AML-193 (cell line): ENCODE results near the gene JCHAIN.
A peak's percentile ranks its signal among the peaks of the same experiment; 100 is the strongest.
"Not testable (repeated sequence)": the region's sequence is repeated elsewhere in the genome, so short reads cannot be mapped to it uniquely, and the experiment has no call there.

Experiments used
- DNase-seq, 2 experiments: peaks; one replicate each; lab custom pipeline; 2025; lab: John Stamatoyannopoulos, UW

JCHAIN gene

GRCh38 chr4:70666369-70666768 is at the start of gene JCHAIN:
Gene JCHAIN (minus strand): TSS chr4:70666508. CDS start chr4:70666490, 18 bp downstream.
- no peak for DNase-seq

DNA sequence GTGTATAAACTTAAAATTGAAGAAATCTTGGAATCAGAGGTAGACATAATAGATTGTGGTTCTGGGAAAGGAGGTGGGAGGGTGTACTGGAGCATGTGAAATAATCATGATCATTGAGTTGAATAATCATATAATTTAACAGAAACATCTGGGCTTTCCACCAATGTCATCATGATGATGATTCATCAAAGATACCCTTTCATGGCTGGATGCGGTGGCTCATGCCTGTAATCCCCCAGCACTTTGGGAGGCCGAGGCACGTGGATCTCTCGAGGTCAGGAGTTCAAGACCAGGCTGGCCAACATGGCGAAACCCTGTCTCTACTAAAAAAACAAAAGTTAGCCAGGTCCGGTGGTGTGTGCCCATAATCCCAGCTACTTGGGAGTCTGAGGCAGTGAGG is 48.8 kb upstream of the JCHAIN start:
- no peak for DNase-seq

DNA sequence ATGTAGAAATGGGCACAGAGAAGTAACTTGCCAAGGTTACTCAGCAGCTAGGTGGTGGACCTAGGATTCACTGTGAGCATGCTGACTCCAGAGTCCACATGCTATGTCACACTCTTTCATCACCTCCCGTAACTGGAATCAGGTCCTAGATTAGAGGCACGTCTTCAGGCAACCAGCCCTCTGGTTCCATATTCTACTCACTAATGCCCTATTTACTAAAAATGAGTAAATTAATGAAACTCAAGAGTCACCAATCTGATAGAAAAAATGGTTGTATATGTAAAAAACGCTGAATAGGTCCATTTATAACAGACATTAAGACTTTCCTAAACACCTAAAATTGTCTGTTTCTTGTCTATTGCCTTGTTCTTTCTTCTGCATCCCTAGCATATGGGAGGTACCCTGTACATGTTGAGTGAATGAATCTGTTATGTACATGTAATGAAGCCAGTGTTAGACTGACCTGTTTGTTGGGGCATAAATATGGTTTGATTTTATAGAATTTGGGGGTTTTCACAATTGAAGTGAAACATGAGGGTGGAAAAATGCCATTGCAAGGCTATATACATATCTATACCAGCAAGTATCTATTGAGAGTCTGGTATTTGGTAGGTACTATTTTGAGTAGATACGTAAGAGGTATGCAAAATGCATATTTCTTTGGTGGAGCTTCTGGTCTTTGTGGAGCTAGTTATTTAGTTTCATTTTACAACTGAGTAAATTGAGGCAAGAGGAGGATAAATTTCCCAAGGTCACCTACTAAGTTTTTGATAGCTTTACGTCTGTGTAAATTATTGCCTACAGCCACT is 48.0 kb upstream of the JCHAIN start:
- DNase-seq: no peak

- DNase-seq: peak; percentile 22 to 37
Measured at GRCh38 chr4:70713453-70714078, 47.3 kb upstream of the JCHAIN start.

GRCh38 chr4:70712604-70713452 is 46.5 kb upstream of the JCHAIN start:
- DNase-seq: no peak

DNA sequence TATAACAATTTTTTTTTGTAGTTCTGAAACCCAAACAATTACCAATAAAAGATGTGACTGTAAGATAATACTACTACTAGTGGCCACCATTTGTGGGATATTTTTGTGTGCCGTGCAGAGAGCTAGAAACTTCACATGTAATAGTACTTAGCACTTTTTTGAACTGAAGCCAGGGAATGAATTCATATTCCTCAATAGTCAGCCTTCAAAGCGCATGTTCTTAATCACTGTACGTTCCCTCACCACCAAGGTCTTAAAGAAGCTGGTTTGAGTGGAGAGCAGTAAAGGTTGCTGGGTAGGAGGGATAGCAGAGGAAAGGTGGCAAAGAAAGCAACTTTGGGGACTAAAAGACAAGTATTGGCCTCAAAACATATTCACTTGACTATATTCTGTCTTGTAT is 45.8 kb upstream of the JCHAIN start:
- no peak for DNase-seq

GRCh38 chr4:70711599-70711998 is 45.3 kb upstream of the JCHAIN start:
- DNase-seq: no peak

- DNase-seq: no peak
Measured at GRCh38 chr4:70709611-70710205, 43.4 kb upstream of the JCHAIN start.

DNA sequence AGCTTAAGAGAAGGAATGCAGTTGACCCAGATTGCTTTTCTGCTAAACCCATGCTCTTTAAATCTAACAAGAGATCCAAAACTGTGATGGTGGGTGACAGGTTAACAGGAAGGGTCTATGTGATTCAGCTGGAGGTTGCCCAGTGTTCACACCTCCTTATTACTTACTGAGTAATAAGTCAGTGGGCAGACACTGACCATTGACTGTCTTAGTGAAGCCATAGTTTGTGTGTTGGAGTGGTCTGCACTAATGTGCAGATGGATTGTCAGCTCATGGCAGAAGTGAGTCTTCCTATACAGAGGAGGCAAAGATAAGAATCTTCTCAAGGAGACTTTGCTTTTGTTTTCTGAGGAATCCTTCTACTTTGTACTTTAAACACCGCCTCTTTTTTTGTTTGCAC is 40.2 kb upstream of the JCHAIN start:
- DNase-seq: no peak

DNA sequence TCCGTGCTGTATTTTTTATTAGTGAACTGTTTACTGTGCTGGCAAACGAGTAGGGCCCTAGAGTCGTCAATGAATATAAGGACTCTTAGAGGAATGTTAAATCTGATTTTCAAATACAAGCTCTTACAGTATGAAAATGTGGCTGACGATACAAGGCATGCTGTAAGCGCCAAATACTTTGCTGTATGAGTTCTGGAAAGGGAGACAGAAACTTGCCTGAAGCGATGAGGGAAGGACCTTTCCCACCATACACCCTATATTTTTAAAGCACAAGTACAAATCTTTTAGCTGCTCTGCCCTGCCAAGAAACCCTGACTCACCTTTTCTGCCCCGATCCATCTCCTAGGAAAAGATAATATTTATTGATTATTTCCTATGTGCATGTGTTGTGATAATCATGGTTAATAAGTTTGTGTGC is 39.7 kb upstream of the JCHAIN start:
- DNase-seq: no peak

- DNase-seq: peak; percentile 41 to 45
Measured at GRCh38 chr4:70705183-70706043, 39.1 kb upstream of the JCHAIN start.

DNA sequence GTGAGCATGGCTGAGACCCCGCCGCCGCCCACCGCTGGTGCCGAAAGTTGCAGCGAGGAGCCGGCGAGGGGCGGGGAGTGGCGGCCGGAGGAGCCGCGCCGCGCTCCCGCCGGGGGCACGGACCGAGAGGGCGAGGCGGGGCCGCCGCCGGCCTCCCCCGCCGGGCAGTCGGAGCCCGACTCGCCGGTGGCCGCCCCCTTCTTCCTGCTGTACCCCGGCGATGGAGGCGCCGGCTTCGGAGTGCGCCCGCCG is 38.5 kb upstream of the JCHAIN start:
- DNase-seq: no peak

DNA sequence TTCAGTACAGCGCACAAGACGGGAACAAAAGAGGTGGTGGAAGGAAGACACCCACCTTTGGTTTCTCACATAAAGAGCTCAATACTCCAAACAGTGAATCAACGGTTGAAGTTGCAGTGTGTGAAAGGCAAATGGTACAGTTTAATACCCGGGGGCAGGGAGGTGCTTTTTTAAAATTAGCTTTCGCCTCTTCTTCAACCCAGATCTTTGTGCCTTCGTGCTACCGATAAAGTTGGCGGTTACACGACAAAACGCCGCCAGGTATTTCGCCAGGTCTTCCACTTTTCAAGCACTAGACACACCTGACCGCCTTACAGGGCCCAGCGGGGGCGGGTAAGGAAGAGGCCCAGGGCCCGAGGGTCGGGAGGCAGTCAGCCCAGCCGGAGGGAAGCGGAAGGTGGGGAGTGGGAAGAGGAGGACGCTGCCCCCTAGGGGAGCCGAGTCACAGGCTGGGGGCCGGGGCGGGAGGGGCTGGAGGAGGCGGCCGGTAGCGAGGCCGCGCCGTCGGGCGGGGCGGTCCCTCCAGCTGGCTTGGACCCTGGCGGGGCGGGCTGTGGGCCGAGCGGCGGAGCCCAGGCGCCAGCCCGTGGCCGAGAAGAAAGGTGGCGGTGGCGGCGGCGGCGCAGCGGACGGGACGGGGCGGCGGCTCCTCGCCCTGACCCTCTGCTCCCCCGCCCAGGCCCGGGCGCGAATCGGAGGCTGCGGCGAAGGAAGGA is 38.1 kb upstream of the JCHAIN start:
- DNase-seq: peak; percentile 19 to 29

DNA sequence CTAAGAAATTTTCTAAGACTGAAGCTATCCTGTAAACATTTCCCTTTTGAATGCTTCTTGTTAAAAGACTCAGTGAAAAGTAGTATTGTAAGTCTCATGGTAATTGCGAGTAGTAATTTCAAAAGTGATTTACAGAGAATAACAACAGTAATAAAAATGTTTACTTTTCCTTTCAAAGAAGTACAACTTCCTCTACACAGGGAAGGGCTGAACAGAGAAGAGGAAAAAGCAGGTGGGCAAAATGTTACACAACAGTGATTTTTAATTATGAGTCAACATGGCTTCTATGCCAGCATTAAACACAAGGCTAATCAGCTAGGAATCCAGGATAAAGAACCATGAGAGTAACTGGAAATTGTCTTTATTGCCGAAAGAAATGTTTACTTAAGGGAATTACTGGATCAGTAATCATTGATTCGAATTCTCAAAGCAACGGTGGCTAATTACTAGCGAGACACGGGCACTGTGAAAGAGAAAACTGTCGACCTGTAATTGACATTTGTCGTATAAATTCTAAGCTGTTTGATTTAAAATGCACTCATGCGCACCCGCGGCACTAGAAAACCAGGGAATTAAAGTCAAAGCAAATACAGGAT is 37.4 kb upstream of the JCHAIN start:
- no peak for DNase-seq

- DNase-seq: not testable (repeated sequence)
Measured at GRCh38 chr4:70702592-70702991, 36.3 kb upstream of the JCHAIN start.

GRCh38 chr4:70701271-70701670 is 35.0 kb upstream of the JCHAIN start:
- no peak for DNase-seq

DNA sequence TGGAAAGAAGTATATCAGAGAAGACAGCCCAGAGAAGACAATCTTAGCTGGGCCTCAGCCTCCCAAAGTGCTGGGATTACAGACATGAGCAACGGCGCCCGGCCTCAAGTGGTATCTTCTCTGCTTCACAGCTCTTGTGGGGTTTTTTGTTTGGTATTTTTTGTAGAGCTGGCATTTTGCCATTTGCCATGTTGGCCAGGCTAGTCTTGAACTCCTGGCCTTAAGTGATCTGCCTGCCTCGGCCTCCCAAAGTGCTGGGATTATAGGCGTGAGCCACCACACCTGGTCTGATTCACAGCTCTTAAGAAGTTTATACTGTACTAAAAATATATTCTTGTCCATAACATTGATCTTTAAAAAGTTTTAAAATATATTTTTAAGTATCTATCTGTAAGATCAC is 34.4 kb upstream of the JCHAIN start:
- no peak for DNase-seq

GRCh38 chr4:70698435-70698834 is 32.1 kb upstream of the JCHAIN start:
- not testable (repeated sequence) for DNase-seq

DNA sequence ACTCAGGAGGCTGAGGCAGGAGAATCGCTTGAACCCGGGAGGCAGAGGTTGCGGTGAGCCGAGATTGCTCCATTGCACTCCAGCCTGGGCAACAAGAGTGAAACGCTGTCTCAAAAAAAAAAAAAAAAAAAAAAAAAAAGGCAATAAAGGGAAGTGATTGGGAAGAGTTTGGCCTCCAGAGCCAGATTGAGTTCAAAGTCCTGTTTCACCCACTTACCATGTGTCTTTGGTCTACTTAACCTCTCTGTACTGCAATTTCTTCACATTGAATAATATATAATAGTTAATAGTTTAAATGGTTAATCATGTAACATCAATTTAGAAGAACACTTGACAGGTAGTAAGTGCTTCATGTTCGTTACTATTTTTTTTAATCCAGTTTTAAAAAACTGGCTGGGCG is 28.3 kb upstream of the JCHAIN start:
- DNase-seq: not testable (repeated sequence)

- DNase-seq: peak; percentile 11 to 12
Measured at GRCh38 chr4:70691661-70692060, 25.4 kb upstream of the JCHAIN start.
